ENCODE measurements around the gene PITPNM1.

DNA sequence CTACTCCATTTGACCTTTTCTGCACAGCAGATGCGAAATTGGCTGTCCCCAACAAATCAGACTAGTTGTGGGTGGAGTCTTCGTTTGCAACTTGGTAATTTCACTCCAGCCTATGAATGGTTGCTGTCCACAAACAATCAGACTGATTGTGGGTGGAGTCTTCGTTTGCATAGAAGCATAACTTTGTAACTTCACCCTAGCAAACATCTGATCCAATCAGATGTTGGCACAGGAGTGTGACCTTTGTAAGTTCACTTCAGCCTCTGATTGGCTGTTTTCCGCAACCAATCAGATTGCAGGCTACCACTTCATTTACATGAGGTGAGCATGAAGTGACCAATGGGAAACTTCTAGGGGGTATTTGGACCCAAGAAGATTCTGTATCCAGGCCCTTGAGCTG, 34.4 kb upstream of the PITPNM1 start:
- no peak for TF ChIP-seq EZH2phosphoT487 (IDR thresholded peaks at IDR 0.05; ENCODE audit: insufficient read depth, low read depth)
- TF ChIP-seq EZH2 (IDR thresholded peaks at IDR 0.05; ENCODE audit: insufficient read depth, poor library complexity, severe bottlenecking) = no peak
